ENCODE data around the gene EFCAB6.

The EFCAB6 gene

GRCh38 chr22:43744700-43745410, 67.2 kb downstream of the EFCAB6 start:
- no peak for DNase-seq

- DNase-seq, result no peak
Observed at GRCh38 chr22:43743929-43744643, 68.0 kb downstream of the EFCAB6 start.

GRCh38 chr22:43743131-43743530, 69.0 kb downstream of the EFCAB6 start:
- DNase-seq, result no peak

- no peak for DNase-seq
Observed at GRCh38 chr22:43742154-43742950, 69.8 kb downstream of the EFCAB6 start.

GRCh38 chr22:43740587-43741270, 71.4 kb downstream of the EFCAB6 start:
- DNase-seq, result no peak

GRCh38 chr22:43739851-43740379, 72.2 kb downstream of the EFCAB6 start:
- no peak for DNase-seq

GRCh38 chr22:43737150-43737828, 74.8 kb downstream of the EFCAB6 start:
- DNase-seq, result no peak

- DNase-seq, result no peak
Observed at GRCh38 chr22:43736651-43737050, 75.5 kb downstream of the EFCAB6 start.

- DNase-seq, result no peak
Observed at GRCh38 chr22:43734370-43735150, 77.5 kb downstream of the EFCAB6 start.

- no peak for DNase-seq
Observed at GRCh38 chr22:43733138-43733537, 79.0 kb downstream of the EFCAB6 start.

- no peak for DNase-seq
Observed at GRCh38 chr22:43731988-43732387, 80.1 kb downstream of the EFCAB6 start.

GRCh38 chr22:43726964-43727543, 85.1 kb downstream of the EFCAB6 start:
- DNase-seq, result no peak

GRCh38 chr22:43726322-43726721, 85.8 kb downstream of the EFCAB6 start:
- DNase-seq, result no peak

GRCh38 chr22:43723816-43724215, 88.3 kb downstream of the EFCAB6 start:
- no peak for DNase-seq

- DNase-seq, result no peak
Observed at GRCh38 chr22:43722444-43722843, 89.7 kb downstream of the EFCAB6 start.

- no peak for DNase-seq
Observed at GRCh38 chr22:43720716-43721115, 91.4 kb downstream of the EFCAB6 start.

GRCh38 chr22:43714104-43714503, 98.0 kb downstream of the EFCAB6 start:
- no peak for DNase-seq

- no peak for DNase-seq
Observed at GRCh38 chr22:43711681-43712080, 100.4 kb downstream of the EFCAB6 start.

- DNase-seq, result no peak
Observed at GRCh38 chr22:43707648-43708047, 104.5 kb downstream of the EFCAB6 start.

GRCh38 chr22:43706571-43707328, 105.4 kb downstream of the EFCAB6 start:
- no peak for DNase-seq
